GM18517 (cell line): ENCODE data around the gene LRP4.
A peak's percentile ranks its signal among the peaks of the same experiment; 100 is the strongest.
"Not testable (repeated sequence)": the region's sequence is repeated elsewhere in the genome, so short reads cannot be mapped to it uniquely, and the experiment has no call there.

Experiments
- ATAC-seq: cut with Tn5 transposase; IDR thresholded peaks from one replicate; pipeline ENCODE4 v1.9.1; 2021; ENCODE audit warnings: mild to moderate bottlenecking, moderate library complexity; ENCODE audit not compliant: unreplicated experiment

Gene LRP4

GRCh38 chr11:46918083-46918787 lies at the start of gene LRP4:
Gene LRP4, minus strand, starts transcription at chr11:46918550. Its CDS starts 171 bp downstream, at chr11:46918379.
- no peak for ATAC-seq

GRCh38 chr11:46967962-46968361 lies 49.6 kb upstream of the LRP4 start:
- ATAC-seq: no peak

- no peak for ATAC-seq
Measured at GRCh38 chr11:46966773-46967172, 48.4 kb upstream of the LRP4 start.

- no peak for ATAC-seq
Measured at GRCh38 chr11:46963844-46964243, 45.5 kb upstream of the LRP4 start.

GRCh38 chr11:46961886-46962285 lies 43.5 kb upstream of the LRP4 start:
- ATAC-seq: not testable (repeated sequence)

- no peak for ATAC-seq
Measured at GRCh38 chr11:46961041-46961440, 42.7 kb upstream of the LRP4 start.

GRCh38 chr11:46958777-46959176 lies 40.4 kb upstream of the LRP4 start:
- ATAC-seq: no peak

- no peak for ATAC-seq
Measured at GRCh38 chr11:46953093-46953492, 34.7 kb upstream of the LRP4 start.

GRCh38 chr11:46952553-46952952 lies 34.2 kb upstream of the LRP4 start:
- ATAC-seq: no peak

GRCh38 chr11:46951864-46952263 lies 33.5 kb upstream of the LRP4 start:
- no peak for ATAC-seq

- ATAC-seq: no peak
Measured at GRCh38 chr11:46949297-46949696, 30.9 kb upstream of the LRP4 start.

- no peak for ATAC-seq
Measured at GRCh38 chr11:46948378-46949131, 30.2 kb upstream of the LRP4 start.

- no peak for ATAC-seq
Measured at GRCh38 chr11:46947399-46948077, 29.2 kb upstream of the LRP4 start.

- ATAC-seq: no peak
Measured at GRCh38 chr11:46944356-46945075, 26.2 kb upstream of the LRP4 start.

- ATAC-seq: no peak
Measured at GRCh38 chr11:46942172-46942571, 23.8 kb upstream of the LRP4 start.

- peak; percentile 79 for ATAC-seq
Measured at GRCh38 chr11:46936138-46937110, 18.1 kb upstream of the LRP4 start, which contains the start of gene CSTPP1. Gene CSTPP1, plus strand, starts transcription at chr11:46936761. Its CDS starts 45 bp downstream, at chr11:46936806.

GRCh38 chr11:46930089-46930488 lies 11.7 kb upstream of the LRP4 start:
- ATAC-seq: no peak

GRCh38 chr11:46928701-46929100 lies 10.4 kb upstream of the LRP4 start:
- not testable (repeated sequence) for ATAC-seq

- not testable (repeated sequence) for ATAC-seq
Measured at GRCh38 chr11:46927928-46928327, 9.6 kb upstream of the LRP4 start.

- no peak for ATAC-seq
Measured at GRCh38 chr11:46920755-46921154, 2.4 kb upstream of the LRP4 start.
